MM.1S (cell line): ENCODE data around the gene STX17.

Experiments used
- DNase-seq: peaks from one replicate; pipeline ENCODE4 v3.0.0-alpha.2; 2015
- H2AFZ ChIP-seq: fragments of 300-600 bp; sonication (generic); 2 replicates; pipeline ENCODE4 v1.6.0; 2016; ENCODE audit warnings: antibody characterized with exemption, low read length
- H3F3A ChIP-seq: fragments of 300-600 bp; sonication (generic); 2 replicates; pipeline ENCODE4 v1.6.1; 2016; ENCODE audit warnings: mild to moderate bottlenecking, antibody characterized with exemption, low read length, moderate library complexity, mixed read lengths; ENCODE audit not compliant: insufficient read depth
- H3K27ac ChIP-seq: fragments of 300-600 bp; sonication (generic); 2 replicates; pipeline ENCODE4 v1.5.1; 2016; ENCODE audit warnings: mild to moderate bottlenecking, low read length
- H3K27me3 ChIP-seq: fragments of 300-600 bp; sonication (generic); replicated peaks from 2 replicates; pipeline ENCODE4 v1.6.0; 2016; ENCODE audit warnings: low read length; ENCODE audit not compliant: insufficient read depth
- H3K36me3 ChIP-seq: fragments of 300-600 bp; sonication (generic); replicated peaks from 2 replicates; pipeline ENCODE4 v1.6.1; 2016; ENCODE audit warnings: mild to moderate bottlenecking, low read length, mixed read lengths; ENCODE audit not compliant: insufficient read depth
- H3K4me1 ChIP-seq: fragments of 300-600 bp; sonication (generic); 2 replicates; pipeline ENCODE4 v1.6.1; 2016; ENCODE audit warnings: low read length, mixed read lengths
- H3K4me2 ChIP-seq: fragments of 300-600 bp; sonication (generic); 2 replicates; pipeline ENCODE4 v1.6.0; 2016; ENCODE audit warnings: low read depth, low read length
- H3K4me3 ChIP-seq: fragments of 300-600 bp; sonication (generic); 2 replicates; pipeline ENCODE4 v1.5.1; 2016; ENCODE audit warnings: low read length, mixed read lengths
- H3K79me2 ChIP-seq: fragments of 300-600 bp; sonication (generic); 2 replicates; pipeline ENCODE4 v1.6.1; 2016; ENCODE audit warnings: mixed run types, low read length, mixed read lengths
- H3K9ac ChIP-seq: fragments of 300-600 bp; sonication (generic); 2 replicates; pipeline ENCODE4 v1.6.1; 2016; ENCODE audit warnings: low read length, mixed read lengths
- H3K9me2 ChIP-seq: fragments of 300-600 bp; sonication (generic); replicated peaks from 2 replicates; pipeline ENCODE4 v1.6.1; 2016; ENCODE audit warnings: mild to moderate bottlenecking, low read length, mixed read lengths; ENCODE audit not compliant: insufficient read depth
- H3K9me3 ChIP-seq: fragments of 300-600 bp; sonication (generic); replicated peaks from 2 replicates; pipeline ENCODE4 v1.6.1; 2016; ENCODE audit warnings: mild to moderate bottlenecking, low read length, mixed read lengths; ENCODE audit not compliant: insufficient read depth
- H4K20me1 ChIP-seq: fragments of 300-600 bp; sonication (generic); 2 replicates; pipeline ENCODE4 v1.6.1; 2016; ENCODE audit warnings: mild to moderate bottlenecking, low read length, moderate library complexity, mixed read lengths; ENCODE audit not compliant: insufficient read depth
- EZH2 ChIP-seq: fragments of 300-600 bp; sonication (generic); optimal IDR thresholded peaks from 2 replicates; pipeline ENCODE3; 2017; ENCODE audit warnings: low read depth, mild to moderate bottlenecking, antibody characterized with exemption, low read length, mixed read lengths
- EZH2phosphoT487 ChIP-seq: fragments of 300-600 bp; sonication (generic); IDR thresholded peaks from 2 replicates; pipeline ENCODE4 v1.6.1; 2018; ENCODE audit warnings: antibody characterized with exemption, low read length
- TF ChIP-seq, protein P1 (sequence below): fragments of 300-600 bp; sonication (generic); IDR thresholded peaks from 2 replicates; pipeline ENCODE4 v1.5.1; 2016; ENCODE audit warnings: antibody characterized with exemption, low read length, mixed read lengths

The STX17 gene

DNA sequence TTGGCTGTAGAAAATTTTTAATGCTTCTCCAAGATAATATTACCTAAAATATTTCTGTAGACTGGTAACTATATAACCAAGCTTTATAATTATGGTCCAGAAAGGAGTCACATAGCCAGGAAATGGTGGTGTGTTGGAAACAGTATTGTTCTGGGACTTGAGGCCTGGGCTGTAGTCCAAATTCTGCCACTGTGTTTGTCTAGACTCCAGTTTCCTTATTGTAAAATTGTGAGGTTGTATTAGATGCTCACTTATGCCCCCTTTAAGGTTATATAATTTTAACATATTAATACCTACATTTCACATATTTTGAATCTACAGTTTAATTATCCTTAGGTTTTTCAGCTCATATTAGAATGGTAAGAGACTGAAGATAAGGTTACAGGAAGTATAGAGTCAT lies 42.4 kb downstream of the STX17 start:
- no peak for TF ChIP-seq EZH2phosphoT487
- TF ChIP-seq, protein P1, sequence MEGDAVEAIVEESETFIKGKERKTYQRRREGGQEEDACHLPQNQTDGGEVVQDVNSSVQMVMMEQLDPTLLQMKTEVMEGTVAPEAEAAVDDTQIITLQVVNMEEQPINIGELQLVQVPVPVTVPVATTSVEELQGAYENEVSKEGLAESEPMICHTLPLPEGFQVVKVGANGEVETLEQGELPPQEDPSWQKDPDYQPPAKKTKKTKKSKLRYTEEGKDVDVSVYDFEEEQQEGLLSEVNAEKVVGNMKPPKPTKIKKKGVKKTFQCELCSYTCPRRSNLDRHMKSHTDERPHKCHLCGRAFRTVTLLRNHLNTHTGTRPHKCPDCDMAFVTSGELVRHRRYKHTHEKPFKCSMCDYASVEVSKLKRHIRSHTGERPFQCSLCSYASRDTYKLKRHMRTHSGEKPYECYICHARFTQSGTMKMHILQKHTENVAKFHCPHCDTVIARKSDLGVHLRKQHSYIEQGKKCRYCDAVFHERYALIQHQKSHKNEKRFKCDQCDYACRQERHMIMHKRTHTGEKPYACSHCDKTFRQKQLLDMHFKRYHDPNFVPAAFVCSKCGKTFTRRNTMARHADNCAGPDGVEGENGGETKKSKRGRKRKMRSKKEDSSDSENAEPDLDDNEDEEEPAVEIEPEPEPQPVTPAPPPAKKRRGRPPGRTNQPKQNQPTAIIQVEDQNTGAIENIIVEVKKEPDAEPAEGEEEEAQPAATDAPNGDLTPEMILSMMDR: no peak
- no peak for TF ChIP-seq EZH2
- no peak for DNase-seq
- H3K27ac ChIP-seq: no peak overlapping the region
- H3F3A ChIP-seq: no peaks in the 10 kb centered on the region
- H3K4me3 ChIP-seq: no peak overlapping the region
- H3K27me3 ChIP-seq: no peaks in the 10 kb centered on the region
- H3K9me2 ChIP-seq: no peaks in the 10 kb centered on the region
- H3K4me1 ChIP-seq: no peaks in the 10 kb centered on the region
- H3K9ac ChIP-seq: no peak overlapping the region
- H3K79me2 ChIP-seq: no peaks in the 10 kb centered on the region
- no peak overlapping the region for H3K4me2 ChIP-seq
- H4K20me1 ChIP-seq: no peaks in the 10 kb centered on the region
- no peaks in the 10 kb centered on the region for H3K9me3 ChIP-seq
- no peak overlapping the region for H2AFZ ChIP-seq
- no peaks in the 10 kb centered on the region for H3K36me3 ChIP-seq

- Histone ChIP-seq H3K4me1 (no peaks in the 10 kb centered on the region), H3K9me3 (no peaks in the 10 kb centered on the region), H3K36me3 (no peaks in the 10 kb centered on the region), H3F3A (no peaks in the 10 kb centered on the region; the same call in 1 of the 2 replicates), H3K27ac (no peak overlapping the region), H3K4me3 (no peak overlapping the region), H3K9ac (no peak overlapping the region), H3K27me3 (no peaks in the 10 kb centered on the region), H3K4me2 (no peak overlapping the region), H3K9me2 (no peaks in the 10 kb centered on the region), H3K79me2 (no peaks in the 10 kb centered on the region), H2AFZ (no peak overlapping the region), H4K20me1 (no peaks in the 10 kb centered on the region)
- DNase-seq: no peak
- TF ChIP-seq EZH2 (no peak), EZH2phosphoT487 (no peak)
- TF ChIP-seq, protein P1: no peak
Measured at GRCh38 chr9:99953861-99954507, 47.5 kb downstream of the STX17 start.

DNA sequence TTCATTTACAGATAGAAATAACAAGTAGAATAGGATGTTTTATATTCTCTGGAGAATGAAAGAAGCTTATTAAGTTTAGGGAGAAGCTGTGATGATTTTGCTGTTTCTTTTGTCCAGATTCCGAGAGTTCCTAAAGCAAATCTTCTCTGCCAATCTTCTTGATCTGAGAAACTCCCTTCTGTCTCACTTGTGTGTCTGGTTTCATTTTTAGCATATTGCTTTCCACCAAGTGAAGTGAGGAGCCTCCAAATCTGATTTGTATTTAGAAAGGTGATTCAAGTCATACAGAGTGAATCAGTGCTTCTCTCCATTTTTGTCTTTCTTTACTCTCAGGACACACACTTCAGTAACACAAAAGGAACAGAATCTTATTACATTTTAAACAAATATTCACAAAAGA lies 48.4 kb downstream of the STX17 start:
- H3K36me3 ChIP-seq: no peaks in the 10 kb centered on the region
- H3K9me3 ChIP-seq: no peaks in the 10 kb centered on the region
- TF ChIP-seq, protein P1: no peak
- no peak for TF ChIP-seq EZH2
- no peak for TF ChIP-seq EZH2phosphoT487
- no peaks in the 10 kb centered on the region for H3K4me1 ChIP-seq
- no peak overlapping the region for H2AFZ ChIP-seq
- no peak for DNase-seq
- H3K4me3 ChIP-seq: no peak overlapping the region
- H3K9ac ChIP-seq: no peak overlapping the region
- H3F3A ChIP-seq: no peaks in the 10 kb centered on the region; the same call in 1 of the 2 replicates
- no peaks in the 10 kb centered on the region for H3K79me2 ChIP-seq
- no peaks in the 10 kb centered on the region for H4K20me1 ChIP-seq
- no peak overlapping the region for H3K4me2 ChIP-seq
- H3K27ac ChIP-seq: no peak overlapping the region
- no peaks in the 10 kb centered on the region for H3K9me2 ChIP-seq
- no peaks in the 10 kb centered on the region for H3K27me3 ChIP-seq
